HepG2 (cell line): Measurements from ENCODE around the gene PLEKHH3. TPM values are rescaled to one million over a fixed set of nuclear protein-coding genes. Genes with fewer than 3 reads are reported as not detected.

Experiments used
- ATAC-seq: fragments of 200-7000 bp; cut with Tn5 transposase; 3 replicates; pipeline ENCODE4 v1.9.1; 2020; ENCODE audit warnings: mild to moderate bottlenecking, moderate library complexity
- BruUV-seq: library from RNA; stranded (reverse); fragments of 400-500 nt; replicated peaks from 2 replicates; lab custom pipeline; 2021; lab: Mats Ljungman, UMichigan
- CTCF ChIA-PET: fragments of 300-600 bp; formaldehyde crosslinking; extraction: SDS; loops from one replicate; lab custom pipeline; 2021; ENCODE audit warnings: low total read pairs, inconsistent platforms, low intra/inter-chr PET ratio; lab: Yijun Ruan, JAX
- POLR2A ChIA-PET: fragments of 350-600 bp; sonication (Branson Sonifier 250); formaldehyde crosslinking; loops from one replicate; lab custom pipeline; 2020; ENCODE audit warnings: antibody characterized with exemption, inconsistent platforms; lab: Yijun Ruan, JAX
- DNase-seq: peaks from one replicate; pipeline ENCODE4 v3.0.0-alpha.2; 2015; ENCODE audit warnings: low spot score
- FAIRE-seq: peaks from 3 replicates; lab custom pipeline; 2011; peaks lifted over from hg19 to GRCh38; lab: Jason Lieb, UNC
- H2AFZ ChIP-seq: one replicate; pipeline ENCODE4 v1.6.1; 2011; ENCODE audit warnings: low read length, inconsistent platforms
- H3K27ac ChIP-seq: fragments of 300-600 bp; 3 replicates; pipeline ENCODE4 v1.8.0; 2011; ENCODE audit warnings: mixed run types, mild to moderate bottlenecking, mixed read lengths, low read length, inconsistent platforms; ENCODE audit not compliant: insufficient read depth; ENCODE audit errors: extremely low read length
- H3K27me3 ChIP-seq, 2 experiments: fragments of 200-600 bp in 1 of 2; 2 replicates in 1 of 2; 3 replicates in 1 of 2; pipeline versions ENCODE4 v1.6.0 to v1.8.0; 2011; ENCODE audit warnings: low read length in 2 of 2, mild to moderate bottlenecking in 2 of 2, moderate library complexity in 2 of 2, inconsistent platforms in 1 of 2; ENCODE audit not compliant: insufficient read depth in 2 of 2, control insufficient read depth in 1 of 2
- H3K36me3 ChIP-seq, 2 experiments: fragments of 200-600 bp in 1 of 2; replicated peaks in 1 of 2; 2 replicates in 1 of 2; 3 replicates in 1 of 2; pipeline versions ENCODE4 v1.5.1 to v1.8.0; 2011; ENCODE audit warnings: low read length in 2 of 2, inconsistent platforms in 1 of 2; ENCODE audit not compliant: insufficient read depth in 2 of 2, control insufficient read depth in 1 of 2
- H3K4me1 ChIP-seq: 2 replicates; pipeline ENCODE4 v1.5.1; 2012; ENCODE audit warnings: low read length, inconsistent platforms; ENCODE audit not compliant: insufficient read depth
- H3K4me2 ChIP-seq: 2 replicates; pipeline ENCODE4 v1.6.0; 2011; ENCODE audit warnings: low read depth, low read length, inconsistent platforms
- H3K4me3 ChIP-seq, 3 experiments: fragments of 200-600 bp in 1 of 3; sonication (generic), shearing (Covaris generic) in 1 of 3; replicated peaks in 1 of 3; 2 replicates each; pipeline ENCODE4 v1.5.1; 2011 to 2016; ENCODE audit warnings: low read length in 3 of 3, inconsistent platforms in 2 of 3, low read depth in 2 of 3, mild to moderate bottlenecking in 2 of 3, control low read depth in 1 of 3, mixed read lengths in 1 of 3; ENCODE audit not compliant: insufficient read depth in 1 of 3
- H3K79me2 ChIP-seq: one replicate; pipeline ENCODE4 v1.6.1; 2011; ENCODE audit warnings: low read length, inconsistent platforms; ENCODE audit not compliant: insufficient read depth
- H3K9ac ChIP-seq: 2 replicates; pipeline ENCODE4 v1.6.0; 2011; ENCODE audit warnings: mild to moderate bottlenecking, low read depth, low read length, inconsistent platforms; ENCODE audit not compliant: insufficient read depth
- H3K9me3 ChIP-seq: 2 replicates; pipeline ENCODE4 v1.5.1; 2012; ENCODE audit warnings: mild to moderate bottlenecking, low read length
- H4K20me1 ChIP-seq: 2 replicates; pipeline ENCODE4 v1.6.0; 2011; ENCODE audit warnings: inconsistent platforms, mild to moderate bottlenecking, low read length, moderate library complexity; ENCODE audit not compliant: insufficient read depth
- HNRNPLL ChIP-seq: fragments of 200-400 bp; formaldehyde crosslinking; IDR thresholded peaks from 2 replicates; pipeline ENCODE4 v1.6.1; 2017; ENCODE audit warnings: mild to moderate bottlenecking, low read depth, low read length; ENCODE audit not compliant: poor library complexity, severe bottlenecking
- JUN ChIP-seq: sonication (generic); formaldehyde crosslinking; IDR thresholded peaks from 2 replicates; pipeline ENCODE4 v1.4.0; 2020; ENCODE audit warnings: mild to moderate bottlenecking, missing genetic modification reagents
- MAFK ChIP-seq, 2 experiments: IDR thresholded peaks in 1 of 2; conservative IDR thresholded peaks in 1 of 2; 2 replicates each; pipeline ENCODE4 v1.6.1; 2011; ENCODE audit warnings: improper control_type of control experiment in 2 of 2, low read length in 2 of 2
- MTF2 ChIP-seq: sonication (generic); formaldehyde crosslinking; IDR thresholded peaks from 2 replicates; pipeline ENCODE4 v1.5.0; 2020; ENCODE audit warnings: missing genetic modification reagents, borderline replicate concordance
- PHF21A ChIP-seq: sonication (generic); formaldehyde crosslinking; IDR thresholded peaks from 2 replicates; pipeline ENCODE4 v1.5.0; 2020; ENCODE audit warnings: mild to moderate bottlenecking, missing genetic modification reagents
- POGZ ChIP-seq: sonication (generic); formaldehyde crosslinking; IDR thresholded peaks from 2 replicates; pipeline ENCODE4 v1.4.0; 2020; ENCODE audit warnings: mild to moderate bottlenecking, missing genetic modification reagents
- SAP130 ChIP-seq: IDR thresholded peaks from 2 replicates; pipeline ENCODE4 v1.6.1; 2016; ENCODE audit warnings: low read depth
- SPEN ChIP-seq: sonication (generic); formaldehyde crosslinking; IDR thresholded peaks from 2 replicates; pipeline ENCODE4 v1.5.1; 2020; ENCODE audit warnings: low read depth, mild to moderate bottlenecking, missing genetic modification reagents
- TGIF2 ChIP-seq: IDR thresholded peaks from 2 replicates; pipeline ENCODE4 v1.6.1; 2016; ENCODE audit warnings: control low read depth, missing compliant biosample characterization
- TOPORS ChIP-seq: sonication (generic); formaldehyde crosslinking; IDR thresholded peaks from 2 replicates; pipeline ENCODE4 v1.8.0; 2023; ENCODE audit warnings: mild to moderate bottlenecking, missing genetic modification reagents
- ZBTB39 ChIP-seq: sonication (generic); formaldehyde crosslinking; IDR thresholded peaks from 2 replicates; pipeline ENCODE4 v1.5.0; 2020; ENCODE audit warnings: missing genetic modification reagents
- ZBTB4 ChIP-seq: sonication (generic); formaldehyde crosslinking; IDR thresholded peaks from 2 replicates; pipeline ENCODE4 v1.4.0; 2020; ENCODE audit warnings: missing genetic modification reagents, mild to moderate bottlenecking, borderline replicate concordance
- ZNF10 ChIP-seq: sonication (generic); formaldehyde crosslinking; IDR thresholded peaks from 2 replicates; pipeline ENCODE4 v1.4.0; 2020; ENCODE audit warnings: mild to moderate bottlenecking, low read depth, missing genetic modification reagents, borderline replicate concordance
- ZNF101 ChIP-seq: sonication (generic); formaldehyde crosslinking; IDR thresholded peaks from 2 replicates; pipeline ENCODE4 v1.4.0; 2020; ENCODE audit warnings: mild to moderate bottlenecking, low read depth, missing genetic modification reagents, borderline replicate concordance
- ZNF317 ChIP-seq: sonication (generic); formaldehyde crosslinking; IDR thresholded peaks from 2 replicates; pipeline ENCODE4 v1.5.0; 2020; ENCODE audit warnings: mild to moderate bottlenecking, missing genetic modification reagents
- ZNF552 ChIP-seq: sonication (generic); formaldehyde crosslinking; IDR thresholded peaks from 2 replicates; pipeline ENCODE4 v1.9.0; 2022; ENCODE audit warnings: missing genetic modification reagents, mild to moderate bottlenecking, borderline replicate concordance
- ZNF562 ChIP-seq: sonication (generic); formaldehyde crosslinking; IDR thresholded peaks from 2 replicates; pipeline ENCODE4 v1.8.0; 2022; ENCODE audit warnings: missing genetic modification reagents, borderline replicate concordance
- ZNF589 ChIP-seq: sonication (generic); formaldehyde crosslinking; conservative IDR thresholded peaks from 2 replicates; pipeline ENCODE4 v1.8.0; 2022; ENCODE audit warnings: mild to moderate bottlenecking, moderate library complexity, missing genetic modification reagents
- ZSCAN21 ChIP-seq: sonication (generic); formaldehyde crosslinking; IDR thresholded peaks from 2 replicates; pipeline ENCODE4 v1.8.0; 2022; ENCODE audit warnings: mild to moderate bottlenecking, missing genetic modification reagents, moderate library complexity, borderline replicate concordance
- whole genome bisulfite sequencing: methylation state at CpG from one replicate; pipeline ENCODE4 v1.1.6; 2017; ENCODE audit warnings: low lambda C conversion rate; 5-methylcytosine and 5-hydroxymethylcytosine counted together
- in situ Hi-C: cut with HindIII; loops from 2 replicates; pipeline ENCODE4 v1.10.0; 2017; ENCODE audit warnings: low pct_unique_long_range_greater_than_20kb; ENCODE audit not compliant: extremely low pct_ligation_motif_present
- intact Hi-C: fragments of 100-400 bp; cut with micrococcal nuclease; formaldehyde crosslinking; loops from one replicate; pipeline ENCODE4 v1.10.0; 2022; ENCODE audit not compliant: unreplicated experiment
- polyA plus RNA-seq, 8 experiments: library from polyadenylated mRNA; depleted of rRNA in 3 of 8; stranded (reverse) in 7 of 8; unstranded in 1 of 8; fragments of >200 nt; fragmentation: Illumina TruSeq in 4 of 8; extraction: Trizol in 4 of 8; gene quantifications; 2 replicates each; pipeline versions ENCODE4 v1.2.1 to v1.2.3, GENCODE V29; 2011 to 2016; ENCODE audit warnings: low read depth in 4 of 8, missing spikeins in 1 of 8, mixed read lengths in 1 of 8; ENCODE audit not compliant: insufficient read depth in 1 of 8
- total RNA-seq, 5 experiments: library from RNA; depleted of rRNA; stranded (reverse); fragments of >200 nt; fragmentation: Illumina TruSeq; extraction: Trizol; gene quantifications; 2 replicates each; pipeline ENCODE4 v1.2.3, GENCODE V29; 2016; ENCODE audit warnings: low read depth in 1 of 5

The PLEKHH3 gene
- total and polyA plus RNA-seq, 2 of the 13 experiments (the other 11 are each of a cell fraction or from before 2014, with no cell fraction given) = 6.0 to 19.9 TPM

- DNase-seq (peak; percentile 40), ATAC-seq (peak; percentile 49), FAIRE-seq (peak; percentile 72)
- intact Hi-C loops (loop anchor here (1.0 kb wide), 1 partner anchor 65 kb away; no protein-coding TSS in a partner anchor), in situ Hi-C loops (no loop called here)
- H3K4me1 ChIP-seq = peaks cover 42% of the 10 kb centered on the region
- H3K36me3 ChIP-seq = no peaks in the 10 kb centered on the region
- H3K79me2 ChIP-seq = no peaks in the 10 kb centered on the region
- H3K27me3 ChIP-seq = no peaks in the 10 kb centered on the region
- BruUV-seq = no TSS peak
- H4K20me1 ChIP-seq = no peaks in the 10 kb centered on the region
- H3K4me3 ChIP-seq = peak overlapping the region; percentile 65 to 91 (median 80)
- ChIA-PET CTCF (no interaction called here), POLR2A (interaction anchor here (0.8 to 2.3 kb wide), 11 partner anchors 9 to 141 kb away, joined by 3 to 24 read pairs (median 6); partner anchors contain the start of genes BECN1, PSMC3IP, RETREG3 and TUBG1)
- H3K4me2 ChIP-seq = peak overlapping the region; percentile 84
- H3K9me3 ChIP-seq = no peaks in the 10 kb centered on the region
- H3K9ac ChIP-seq = peak overlapping the region; percentile 63
- 5% methylated on average over 12 of the region's 34 CpGs for WGBS
- peak overlapping the region; percentile 48 for H3K27ac ChIP-seq
- H2AFZ ChIP-seq = peak overlapping the region; percentile 94
- TF ChIP-seq ZNF101 (CRISPR knock-in tag) (no peak), ZNF552 (CRISPR knock-in tag) (no peak), PHF21A (no peak; the same call in 1 of the 2 replicates), TOPORS (CRISPR knock-in tag) (peak; percentile 75; the same call in 1 of the 2 replicates), ZNF562 (no peak), POGZ (CRISPR knock-in tag) (peak; percentile 42; the same call in 1 of the 2 replicates), ZBTB4 (CRISPR knock-in tag) (no peak), ZNF589 (CRISPR knock-in tag) (peak; percentile 46; the same call in 1 of the 2 replicates), ZBTB39 (CRISPR knock-in tag) (no peak), MTF2 (CRISPR knock-in tag) (no peak), MAFK (conservative IDR thresholded peaks at IDR 0.05 in 1 of 2, IDR thresholded peaks at IDR 0.05 in 1 of 2; ENCODE audit: low read length in 2 of 2) (no peak), ZNF317 (CRISPR knock-in tag) (0 out of 2 replicates have a peak, but pooled peaks have one; percentile 79), SAP130 (CRISPR knock-in tag) (no peak; the same call in none of the 2 replicates), JUN (no peak), ZNF10 (no peak), TGIF2 (no peak), ZSCAN21 (CRISPR knock-in tag) (peak; percentile 88), SPEN (no peak), HNRNPLL (peak; percentile 33)
Measured at GRCh38 chr17:42682722-42683403, 6.1 kb upstream of the PLEKHH3 start.
